GM21367 (cell line): ENCODE data around the gene AREL1.

Source experiments
- ATAC-seq: cut with Tn5 transposase; IDR thresholded peaks from one replicate; pipeline ENCODE4 v1.9.1; 2021; ENCODE audit not compliant: unreplicated experiment

The AREL1 gene

GRCh38 chr14:74661726-74662450, 51.0 kb downstream of the AREL1 start:
- ATAC-seq = no peak

GRCh38 chr14:74660863-74661262, 52.0 kb downstream of the AREL1 start:
- no peak for ATAC-seq

- no peak for ATAC-seq
These were observed 52.7 kb downstream of the AREL1 start for GRCh38 chr14:74660167-74660566.

GRCh38 chr14:74658535-74659131, 54.2 kb downstream of the AREL1 start:
- no peak for ATAC-seq

GRCh38 chr14:74656964-74657363, 55.9 kb downstream of the AREL1 start:
- no peak for ATAC-seq

- no peak for ATAC-seq
These were observed 57.1 kb downstream of the AREL1 start for GRCh38 chr14:74655599-74656395.

GRCh38 chr14:74654931-74655330, 57.9 kb downstream of the AREL1 start:
- no peak for ATAC-seq

GRCh38 chr14:74653386-74654138, 59.3 kb downstream of the AREL1 start:
- no peak for ATAC-seq

GRCh38 chr14:74652541-74652940, 60.3 kb downstream of the AREL1 start:
- ATAC-seq = no peak

GRCh38 chr14:74650927-74651686, 61.8 kb downstream of the AREL1 start:
- no peak for ATAC-seq

- ATAC-seq = no peak
These were observed 63.2 kb downstream of the AREL1 start for GRCh38 chr14:74649673-74650072.

- ATAC-seq = no peak
These were observed 63.7 kb downstream of the AREL1 start for GRCh38 chr14:74649167-74649566.

GRCh38 chr14:74648601-74649000, 64.3 kb downstream of the AREL1 start:
- no peak for ATAC-seq

- no peak for ATAC-seq
These were observed 65.0 kb downstream of the AREL1 start for GRCh38 chr14:74647678-74648461.

GRCh38 chr14:74647061-74647677, 65.7 kb downstream of the AREL1 start:
- ATAC-seq = no peak

GRCh38 chr14:74645756-74646470, 67.0 kb downstream of the AREL1 start:
- ATAC-seq = no peak

- ATAC-seq = no peak
These were observed 67.6 kb downstream of the AREL1 start for GRCh38 chr14:74645244-74645643.

- ATAC-seq = no peak
These were observed 71.1 kb downstream of the AREL1 start for GRCh38 chr14:74641601-74642391.
